Hepatocyte (in vitro differentiated cells): ENCODE measurements around the gene B3GNT4. TPM values are rescaled to one million over a fixed set of nuclear protein-coding genes. Genes with fewer than 3 reads are reported as not detected.

Experiments
- DNase-seq: peaks from one replicate; pipeline ENCODE4 v3.0.0-alpha.2; 2016; ENCODE audit warnings: low spot score
- H2AFZ ChIP-seq: fragments of 200-600 bp; sonication (generic); 2 replicates; pipeline ENCODE4 v1.6.0; 2016; ENCODE audit warnings: antibody characterized with exemption, mild to moderate bottlenecking
- H3K27ac ChIP-seq: fragments of 200-600 bp; sonication (generic); 2 replicates; pipeline ENCODE4 v1.5.1; 2016; ENCODE audit warnings: mild to moderate bottlenecking
- H3K27me3 ChIP-seq: fragments of 200-600 bp; sonication (generic); 2 replicates; pipeline ENCODE4 v1.6.1; 2016
- H3K36me3 ChIP-seq: fragments of 200-600 bp; sonication (generic); replicated peaks from 2 replicates; pipeline ENCODE4 v1.5.1; 2016; ENCODE audit warnings: low read depth; ENCODE audit not compliant: insufficient read depth
- H3K4me1 ChIP-seq: fragments of 200-600 bp; sonication (generic); 2 replicates; pipeline ENCODE4 v1.5.1; 2016; ENCODE audit warnings: mild to moderate bottlenecking, moderate library complexity; ENCODE audit not compliant: insufficient read depth
- H3K4me2 ChIP-seq: fragments of 200-600 bp; sonication (generic); 2 replicates; pipeline ENCODE4 v1.6.0; 2016
- H3K4me3 ChIP-seq: fragments of 200-600 bp; sonication (generic); 2 replicates; pipeline ENCODE4 v1.5.1; 2016; ENCODE audit warnings: mild to moderate bottlenecking
- H3K79me2 ChIP-seq: fragments of 200-600 bp; sonication (generic); 2 replicates; pipeline ENCODE4 v1.6.0; 2017; ENCODE audit warnings: mild to moderate bottlenecking
- H3K9me2 ChIP-seq: fragments of 200-600 bp; sonication (generic); replicated peaks from 2 replicates; pipeline ENCODE4 v1.6.0; 2017; ENCODE audit warnings: mild to moderate bottlenecking; ENCODE audit not compliant: insufficient read depth
- H3K9me3 ChIP-seq: fragments of 200-600 bp; sonication (generic); 2 replicates; pipeline ENCODE4 v1.5.1; 2016; ENCODE audit warnings: low read depth, mild to moderate bottlenecking
- H4K20me1 ChIP-seq: fragments of 200-600 bp; sonication (generic); 2 replicates; pipeline ENCODE4 v1.6.0; 2016; ENCODE audit warnings: mild to moderate bottlenecking; ENCODE audit not compliant: insufficient read depth, poor library complexity, severe bottlenecking
- CTCF ChIP-seq: fragments of 200-600 bp; sonication (generic); IDR thresholded peaks from 2 replicates; pipeline ENCODE4 v1.5.1; 2016; ENCODE audit warnings: antibody characterized with exemption, mild to moderate bottlenecking; ENCODE audit not compliant: poor library complexity
- EZH2 ChIP-seq: fragments of 200-600 bp; sonication (generic); IDR thresholded peaks from 2 replicates; pipeline ENCODE4 v1.6.1; 2016; ENCODE audit warnings: antibody characterized with exemption, mild to moderate bottlenecking, borderline replicate concordance
- EZH2phosphoT487 ChIP-seq: fragments of 200-600 bp; sonication (generic); IDR thresholded peaks from one replicate; pipeline ENCODE4 v1.6.1; 2018; ENCODE audit warnings: antibody characterized with exemption, mild to moderate bottlenecking, low read depth, moderate library complexity; ENCODE audit not compliant: unreplicated experiment, severe bottlenecking
- WGBS: methylation state at CpG from one replicate; pipeline ENCODE4 v1.1.6; 2016; ENCODE audit warnings: low lambda C conversion rate; ENCODE audit errors: missing lambda C conversion rate; 5-methylcytosine and 5-hydroxymethylcytosine counted together
- polyA plus RNA-seq: library from polyadenylated mRNA; unstranded; fragments of >200 nt; fragmentation: Nextera tagmentation; extraction: Ambion mirVana; gene quantifications from 2 replicates; pipeline ENCODE4 v1.2.1, GENCODE V29; 2016
- total RNA-seq: library from RNA; depleted of rRNA; stranded (reverse); fragments of >200 nt; gene quantifications from 2 replicates; pipeline ENCODE4 v1.2.3, GENCODE V29; 2014

The B3GNT4 gene
- total and polyA plus RNA-seq, 2 experiments from 2014 or later, result 0.13 to 1.0 TPM

GRCh38 chr12:122194804-122195203 lies 8.7 kb upstream of the B3GNT4 start:
- WGBS, result 96% methylated on average over 1 of the region's 1 CpG
- TF ChIP-seq EZH2 (no peak), EZH2phosphoT487 (no peak), CTCF (no peak)
- no peak for DNase-seq

GRCh38 chr12:122195405-122195804 lies 8.1 kb upstream of the B3GNT4 start:
- 95% methylated on average over 4 of the region's 4 CpGs for WGBS
- Histone ChIP-seq H4K20me1 (no peaks in the 10 kb centered on the region), H3K36me3 (no peaks in the 10 kb centered on the region), H3K79me2 (no peaks in the 10 kb centered on the region), H3K4me2 (no peak overlapping the region), H2AFZ (no peak overlapping the region), H3K27ac (no peak overlapping the region), H3K9me3 (no peaks in the 10 kb centered on the region), H3K4me1 (no peaks in the 10 kb centered on the region), H3K9me2 (no peaks in the 10 kb centered on the region), H3K27me3 (no peaks in the 10 kb centered on the region), H3K4me3 (no peak overlapping the region)
- TF ChIP-seq EZH2 (no peak), CTCF (no peak), EZH2phosphoT487 (no peak)
- DNase-seq, result no peak

More at GRCh38 chr12:122194804-122195203, 8.7 kb upstream of the B3GNT4 start:
- Histone ChIP-seq H3K4me2 (no peak overlapping the region), H3K4me3 (no peak overlapping the region), H3K9me3 (no peaks in the 10 kb centered on the region), H3K9me2 (no peaks in the 10 kb centered on the region), H3K27me3 (no peaks in the 10 kb centered on the region), H3K36me3 (no peaks in the 10 kb centered on the region), H3K79me2 (no peaks in the 10 kb centered on the region), H4K20me1 (no peaks in the 10 kb centered on the region), H3K4me1 (no peaks in the 10 kb centered on the region), H2AFZ (no peak overlapping the region), H3K27ac (no peak overlapping the region)

GRCh38 chr12:122197612-122197966 lies 5.9 kb upstream of the B3GNT4 start:
- H3K4me1 ChIP-seq, result no peaks in the 10 kb centered on the region
- H3K4me2 ChIP-seq, result no peak overlapping the region
- H3K9me2 ChIP-seq, result no peaks in the 10 kb centered on the region
- TF ChIP-seq EZH2 (no peak), CTCF (no peak), EZH2phosphoT487 (no peak)
- no peak for DNase-seq
- H4K20me1 ChIP-seq, result no peaks in the 10 kb centered on the region
- H3K36me3 ChIP-seq, result no peaks in the 10 kb centered on the region
- H3K27ac ChIP-seq, result no peak overlapping the region
- 85% methylated on average over 1 of the region's 1 CpG for WGBS
- H3K27me3 ChIP-seq, result peaks cover 3% of the 10 kb centered on the region
- H3K9me3 ChIP-seq, result no peaks in the 10 kb centered on the region
- no peak overlapping the region for H3K4me3 ChIP-seq
- no peak overlapping the region for H2AFZ ChIP-seq
- H3K79me2 ChIP-seq, result no peaks in the 10 kb centered on the region
